ENCODE measurements around the gene SRP68.

Gene SRP68

DNA sequence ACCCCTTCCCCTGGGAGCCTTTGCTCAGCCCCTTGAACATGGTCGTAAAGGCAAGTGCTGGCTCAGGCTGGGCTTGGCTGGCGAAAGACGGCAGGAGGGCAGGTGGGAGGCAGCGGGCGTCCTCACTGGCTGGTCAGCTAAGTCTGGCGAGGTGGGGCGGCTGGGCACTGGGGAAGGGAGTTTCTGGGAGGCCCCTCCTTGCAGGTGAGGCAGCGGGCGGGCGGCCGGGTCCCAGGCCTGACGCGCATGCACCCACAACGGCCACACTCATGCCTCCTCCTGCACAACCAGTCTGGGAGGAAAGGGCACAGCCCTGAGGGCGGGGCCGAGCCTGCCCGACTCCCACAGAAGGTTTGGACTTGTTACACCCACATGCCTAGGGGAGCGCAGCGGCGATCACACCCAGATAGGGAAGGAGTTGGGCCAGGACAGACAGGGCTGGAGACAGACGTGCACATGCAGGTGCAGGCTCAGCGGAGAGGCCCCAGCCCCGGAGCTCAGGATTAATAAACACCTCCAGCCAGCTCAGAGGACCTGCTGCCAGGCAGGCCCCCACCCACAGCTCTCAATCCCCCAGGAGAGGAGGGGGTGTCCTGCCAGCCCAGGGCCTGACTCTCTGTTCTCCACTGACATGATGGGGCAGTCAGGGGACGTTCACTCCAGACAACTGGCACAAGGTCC lies 45.0 kb downstream of the SRP68 start, which contains the start of gene EVPL:
EVPL (minus strand) TSS at position 148 of the 681 bp plus-strand sequence; CDS start at position 40, 108 bp downstream.
- ChIA-PET POLR2A (no interaction called here), CTCF (interaction anchor here (1.2 to 1.6 kb wide), 2 partner anchors 13 to 17 kb away, joined by 3 to 5 read pairs; no protein-coding TSS in a partner anchor)
- TF ChIP-seq, protein P1, sequence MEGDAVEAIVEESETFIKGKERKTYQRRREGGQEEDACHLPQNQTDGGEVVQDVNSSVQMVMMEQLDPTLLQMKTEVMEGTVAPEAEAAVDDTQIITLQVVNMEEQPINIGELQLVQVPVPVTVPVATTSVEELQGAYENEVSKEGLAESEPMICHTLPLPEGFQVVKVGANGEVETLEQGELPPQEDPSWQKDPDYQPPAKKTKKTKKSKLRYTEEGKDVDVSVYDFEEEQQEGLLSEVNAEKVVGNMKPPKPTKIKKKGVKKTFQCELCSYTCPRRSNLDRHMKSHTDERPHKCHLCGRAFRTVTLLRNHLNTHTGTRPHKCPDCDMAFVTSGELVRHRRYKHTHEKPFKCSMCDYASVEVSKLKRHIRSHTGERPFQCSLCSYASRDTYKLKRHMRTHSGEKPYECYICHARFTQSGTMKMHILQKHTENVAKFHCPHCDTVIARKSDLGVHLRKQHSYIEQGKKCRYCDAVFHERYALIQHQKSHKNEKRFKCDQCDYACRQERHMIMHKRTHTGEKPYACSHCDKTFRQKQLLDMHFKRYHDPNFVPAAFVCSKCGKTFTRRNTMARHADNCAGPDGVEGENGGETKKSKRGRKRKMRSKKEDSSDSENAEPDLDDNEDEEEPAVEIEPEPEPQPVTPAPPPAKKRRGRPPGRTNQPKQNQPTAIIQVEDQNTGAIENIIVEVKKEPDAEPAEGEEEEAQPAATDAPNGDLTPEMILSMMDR (IDR thresholded peaks at IDR 0.05; ENCODE audit: control extremely low read depth, extremely low read depth, low read depth, missing control alignments): no peak
- DNase-seq (ENCODE audit: extremely low spot score): no peak

DNA sequence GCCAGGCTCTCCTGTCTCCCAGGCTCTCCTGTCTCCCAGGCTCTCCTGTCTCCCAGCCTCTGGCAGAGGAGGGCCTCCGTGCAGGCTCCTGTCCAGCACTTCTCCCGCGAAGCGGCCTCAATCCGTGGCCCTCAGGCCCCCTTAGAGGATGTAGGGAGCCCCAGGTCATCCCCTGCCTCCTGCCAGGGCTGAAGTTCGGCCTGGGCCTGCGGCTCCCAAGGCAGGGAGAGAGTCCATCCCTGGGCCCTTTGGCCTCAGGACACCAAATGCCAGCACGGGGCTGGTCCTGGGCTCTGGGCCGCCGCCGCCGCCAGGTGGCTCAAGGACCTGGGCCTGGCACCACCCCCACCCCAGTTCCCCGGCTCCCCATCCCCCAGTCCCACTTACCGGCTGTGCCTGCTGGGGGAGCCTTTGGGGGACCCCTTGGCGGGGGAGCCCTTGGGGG lies 45.6 kb downstream of the SRP68 start:
- TF ChIP-seq, protein P1 (IDR thresholded peaks at IDR 0.05; ENCODE audit: control extremely low read depth, extremely low read depth, low read depth, missing control alignments): no peak
- POLR2A ChIA-PET: no interaction called here
- CTCF ChIA-PET: interaction anchor here (1.2 to 1.6 kb wide), 2 partner anchors 12 to 17 kb away, joined by 3 to 5 read pairs; no protein-coding TSS in a partner anchor
- no peak for DNase-seq (ENCODE audit: extremely low spot score)

DNA sequence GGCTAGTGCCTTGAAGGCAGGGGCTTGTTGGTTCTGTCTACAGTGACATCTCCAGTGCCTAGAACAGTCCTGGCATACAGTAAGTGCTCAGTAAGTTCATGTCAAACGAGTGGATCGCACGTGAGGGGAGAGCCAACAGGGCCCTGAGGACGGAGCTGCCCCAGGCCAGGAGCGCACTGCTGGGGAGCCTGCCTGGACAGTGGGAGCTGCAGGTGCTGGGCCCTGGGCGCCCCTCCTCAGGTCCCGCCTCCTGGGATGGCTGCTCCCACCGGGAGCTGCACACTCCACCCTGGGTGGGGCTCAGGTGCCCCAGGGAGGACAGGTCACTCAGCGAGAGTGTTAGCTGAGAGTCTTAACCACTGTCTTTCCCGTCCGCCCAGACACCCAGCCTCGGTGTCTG lies 47.0 kb downstream of the SRP68 start:
- no peak for DNase-seq (ENCODE audit: extremely low spot score)
- TF ChIP-seq, protein P1 (IDR thresholded peaks at IDR 0.05; ENCODE audit: control extremely low read depth, extremely low read depth, low read depth, missing control alignments): no peak
- ChIA-PET CTCF (interaction anchor here (1.4 kb wide), 1 partner anchor 11 kb away, joined by 4 read pairs; no protein-coding TSS in a partner anchor), POLR2A (no interaction called here)

DNA sequence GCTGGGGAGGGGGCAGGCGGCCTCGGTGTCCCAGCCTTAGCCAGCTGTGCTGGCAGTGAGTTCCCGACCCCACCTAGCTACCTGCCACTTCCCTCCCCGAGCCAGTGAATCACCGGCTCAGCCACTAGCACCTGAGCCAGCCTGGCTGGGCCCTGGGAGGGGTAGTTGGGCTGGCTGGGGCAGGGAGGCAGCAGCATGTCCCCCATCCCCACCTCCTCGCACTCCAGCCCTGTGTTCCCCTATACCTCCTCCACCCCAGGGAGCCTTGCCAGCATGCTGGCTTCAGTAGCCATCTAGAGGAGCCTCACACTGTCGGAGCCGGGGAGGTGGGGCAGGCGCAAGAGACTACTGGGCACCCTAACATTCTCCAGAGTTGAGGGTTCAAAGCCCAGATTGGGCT lies 48.0 kb downstream of the SRP68 start:
- TF ChIP-seq, protein P1 (IDR thresholded peaks at IDR 0.05; ENCODE audit: control extremely low read depth, extremely low read depth, low read depth, missing control alignments): no peak
- DNase-seq (ENCODE audit: extremely low spot score): no peak
- CTCF ChIA-PET: interaction anchor here (1.5 kb wide), 1 partner anchor 10 kb away, joined by 5 read pairs; no protein-coding TSS in a partner anchor
- POLR2A ChIA-PET: no interaction called here

DNA sequence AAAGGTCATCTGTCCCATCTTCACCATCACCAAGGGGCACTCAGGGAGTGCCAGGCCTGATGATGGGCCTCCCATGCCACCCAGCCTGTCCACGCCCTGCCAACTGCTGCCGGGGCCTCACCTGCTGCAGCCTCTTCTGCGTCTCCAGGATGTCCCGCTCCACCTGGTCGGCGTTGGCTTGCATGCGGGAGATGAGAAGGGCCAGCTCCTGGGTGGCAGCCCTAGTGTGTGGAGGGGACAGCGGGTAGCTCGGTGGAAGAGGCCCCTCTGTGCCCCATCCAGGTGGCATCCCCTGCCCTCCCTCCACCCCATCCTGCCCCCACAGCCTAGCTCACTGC lies 48.4 kb downstream of the SRP68 start:
- DNase-seq (ENCODE audit: extremely low spot score): no peak
- POLR2A ChIA-PET: no interaction called here
- TF ChIP-seq, protein P1 (IDR thresholded peaks at IDR 0.05; ENCODE audit: control extremely low read depth, extremely low read depth, low read depth, missing control alignments): no peak
- CTCF ChIA-PET: interaction anchor here (1.5 kb wide), 1 partner anchor 9 kb away, joined by 5 read pairs; no protein-coding TSS in a partner anchor

DNA sequence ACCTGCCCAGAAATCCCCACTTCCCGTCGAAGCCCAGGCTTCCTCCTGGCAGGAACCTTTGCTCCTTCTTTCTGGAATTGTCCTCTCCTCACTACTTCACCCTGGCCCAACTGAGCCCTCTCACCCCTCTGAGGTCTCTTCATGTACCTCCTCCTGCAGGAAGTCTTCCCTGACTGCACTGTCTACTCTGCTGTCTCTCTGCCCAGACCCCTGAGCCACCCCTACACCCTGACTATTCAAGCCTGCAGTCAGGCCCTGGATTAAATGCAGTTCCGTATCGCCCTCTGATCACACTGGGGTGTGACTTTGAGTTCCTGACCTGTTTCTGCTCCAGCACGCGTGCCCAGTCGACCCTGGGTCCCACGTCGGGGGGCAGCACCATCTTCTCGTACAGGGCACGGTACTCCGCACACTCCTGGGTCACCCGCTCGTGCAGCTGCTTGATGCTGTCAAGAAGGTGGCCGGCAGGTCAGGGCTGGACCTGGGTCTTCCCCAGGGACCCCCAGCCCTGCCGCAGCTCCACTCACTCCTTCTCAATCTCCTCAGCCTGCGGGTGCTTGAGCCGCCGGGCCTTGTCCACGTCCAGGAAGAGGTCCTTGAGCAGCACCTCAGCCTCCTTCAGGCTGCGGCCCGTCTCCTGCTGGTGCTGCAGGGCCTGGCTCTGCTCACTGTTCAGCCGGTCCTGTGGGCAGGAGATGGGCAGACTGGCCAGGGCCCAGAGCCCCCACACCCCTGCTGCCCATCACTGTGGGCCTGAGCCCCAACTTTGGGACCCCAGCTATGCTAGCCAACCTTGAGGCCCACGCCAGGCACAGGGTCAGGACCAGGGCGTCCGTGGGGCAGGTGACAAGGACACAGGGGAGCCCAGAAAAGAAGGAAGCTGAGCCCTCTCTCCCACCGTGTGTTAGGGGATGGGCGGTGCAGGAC lies 49.1 kb downstream of the SRP68 start:
- TF ChIP-seq, protein P1 (IDR thresholded peaks at IDR 0.05; ENCODE audit: control extremely low read depth, extremely low read depth, low read depth, missing control alignments): no peak
- POLR2A ChIA-PET: no interaction called here
- CTCF ChIA-PET: interaction anchor here (1.3 to 1.5 kb wide), 2 partner anchors 9 kb away, joined by 5 read pairs; no protein-coding TSS in a partner anchor
- no peak for DNase-seq (ENCODE audit: extremely low spot score)

Data from GM10248 (cell line).